ENCODE data around the gene PLEKHG5. TPM values are rescaled to one million over a fixed set of nuclear protein-coding genes. Genes with fewer than 3 reads are reported as not detected.
"Not testable (repeated sequence)": the region's sequence is repeated elsewhere in the genome, so short reads cannot be mapped to it uniquely, and the experiment has no call there.

Gene PLEKHG5
- total RNA-seq, 6 experiments from 2014 or later: 0.70 to 2.3 (median 1.5) TPM

- DNase-seq: no peak
- intact Hi-C loops (cut with DNase I): no loop called here
- Histone ChIP-seq H3K4me3 (no peak overlapping the region), H3K27me3 (no peaks in the 10 kb centered on the region), H3K36me3 (peaks cover 0 to 19% (median 0%) of the 10 kb centered on the region in 4 donors), H3K9me3 (no peaks in the 10 kb centered on the region), H3K4me1 (peaks cover 0 to 18% (median 2%) of the 10 kb centered on the region in 4 donors), H3K27ac (no peak overlapping the region)
- no CpG with 5 or more reads among the region's 115 CpGs for WGBS (ENCODE audit: insufficient coverage, low coverage, low lambda C conversion rate, missing lambda C conversion rate)
- no peak for ATAC-seq
- TF ChIP-seq CTCF (IDR thresholded peaks at IDR 0.05) (no peak), POLR2A (IDR thresholded peaks at IDR 0.05) (no peak)
Observed at GRCh38 chr1:6454856-6455751, 36.4 kb downstream of the PLEKHG5 start.

- H3K4me3 ChIP-seq; intact Hi-C loops (cut with DNase I); H3K27me3 ChIP-seq; ATAC-seq; H3K9me3 ChIP-seq; H3K27ac ChIP-seq: not testable (repeated sequence)
- 70% methylated on average over 2 of the region's 85 CpGs for WGBS (ENCODE audit: insufficient coverage, low coverage, low lambda C conversion rate, missing lambda C conversion rate)
- peak in 1 of 3 donors; percentile 41 for DNase-seq
- Histone ChIP-seq H3K4me1 (peaks cover 0 to 25% (median 2%) of the 10 kb centered on the region in 4 donors), H3K36me3 (peaks cover 0 to 19% (median 0%) of the 10 kb centered on the region in 4 donors)
Observed at GRCh38 chr1:6453895-6454855, 37.3 kb downstream of the PLEKHG5 start.

GRCh38 chr1:6450943-6451373 is 40.5 kb downstream of the PLEKHG5 start:
- Histone ChIP-seq H3K36me3 (peaks cover 0 to 7% (median 0%) of the 10 kb centered on the region in 4 donors), H3K4me3 (peak overlapping the region; percentile 30 to 64 (median 57)), H3K27ac (peak overlapping the region; percentile 56 to 81 (median 68)), H3K27me3 (no peaks in the 10 kb centered on the region), H3K9me3 (no peaks in the 10 kb centered on the region), H3K4me1 (peaks cover 0 to 39% (median 6%) of the 10 kb centered on the region in 4 donors)
- TF ChIP-seq POLR2A (IDR thresholded peaks at IDR 0.05) (no peak), CTCF (IDR thresholded peaks at IDR 0.05) (no peak)
- DNase-seq: peak; percentile 86 to 96 (median 92)
- intact Hi-C loops (cut with DNase I): no loop called here
- WGBS (ENCODE audit: insufficient coverage, low coverage, low lambda C conversion rate, missing lambda C conversion rate): 13% methylated on average over 1 of the region's 6 CpGs
- peak; percentile 61 to 75 (median 69) for ATAC-seq

- WGBS (ENCODE audit: insufficient coverage, low coverage, low lambda C conversion rate, missing lambda C conversion rate): 8% methylated on average over 10 of the region's 10 CpGs
Observed at GRCh38 chr1:6450486-6450885, 41.0 kb downstream of the PLEKHG5 start.

GRCh38 chr1:6450005-6450450 is 41.4 kb downstream of the PLEKHG5 start:
- intact Hi-C loops (cut with DNase I): no loop called here
- ATAC-seq (no peak), DNase-seq (peak in 1 of 3 donors; percentile 79)
- peak overlapping the region in 2 of 3 donors; percentile 58 to 59 for H3K4me3 ChIP-seq
- 0% methylated on average over 4 of the region's 7 CpGs for WGBS (ENCODE audit: insufficient coverage, low coverage, low lambda C conversion rate, missing lambda C conversion rate)
- peaks cover 0 to 43% (median 10%) of the 10 kb centered on the region in 4 donors for H3K4me1 ChIP-seq
- peak overlapping the region in 2 of 3 donors; percentile 36 to 81 for H3K27ac ChIP-seq
- H3K36me3 ChIP-seq: no peaks in the 10 kb centered on the region
- TF ChIP-seq CTCF (IDR thresholded peaks at IDR 0.05) (no peak), POLR2A (IDR thresholded peaks at IDR 0.05) (no peak)
- H3K27me3 ChIP-seq: no peaks in the 10 kb centered on the region
- no peaks in the 10 kb centered on the region for H3K9me3 ChIP-seq

More at GRCh38 chr1:6450486-6450885, 41.0 kb downstream of the PLEKHG5 start:
- ATAC-seq; intact Hi-C loops (cut with DNase I); DNase-seq; H3K36me3 ChIP-seq; H3K27me3 ChIP-seq; H3K9me3 ChIP-seq: not testable (repeated sequence)
- Histone ChIP-seq H3K4me1 (peaks cover 0 to 39% (median 8%) of the 10 kb centered on the region in 4 donors), H3K27ac (peak overlapping the region in 1 of 3 donors; percentile 81), H3K4me3 (peak overlapping the region in 2 of 3 donors; percentile 57 to 64)

Data from right lobe of liver (tissue), 6 donors.